K562 (cell line): ENCODE measurements around the gene TUBB4B. TPM values are rescaled to one million over a fixed set of nuclear protein-coding genes. Genes with fewer than 3 reads are reported as not detected.

Experiments
- AFF4 ChIP-seq: sonication (generic); formaldehyde crosslinking; IDR thresholded peaks from 2 replicates; pipeline ENCODE4 v1.8.0; 2023; ENCODE audit warnings: mild to moderate bottlenecking, missing genetic modification reagents
- CCNT2 ChIP-seq: IDR thresholded peaks from 2 replicates; pipeline ENCODE4 v1.6.1; 2011; ENCODE audit warnings: borderline replicate concordance, low read depth, mild to moderate bottlenecking, moderate library complexity, mixed read lengths, low read length; ENCODE audit not compliant: insufficient read length; ENCODE audit errors: extremely low read depth
- CEBPG ChIP-seq, 3 experiments: fragments of 200-800 bp in 1 of 3; sonication (Bioruptor generic) in 1 of 3; sonication (generic) in 1 of 3; formaldehyde crosslinking in 1 of 3; IDR thresholded peaks in 2 of 3; conservative IDR thresholded peaks in 1 of 3; 2 replicates each; pipeline versions ENCODE4 v1.6.1 to v1.8.0; 2016 to 2022; ENCODE audit warnings: missing compliant biosample characterization in 2 of 3, missing genetic modification characterization in 2 of 3, mild to moderate bottlenecking in 1 of 3, missing genetic modification reagents in 1 of 3
- CREM ChIP-seq: IDR thresholded peaks from 2 replicates; pipeline ENCODE4 v1.6.1; 2014; ENCODE audit warnings: antibody characterized with exemption, low read depth
- E2F8 ChIP-seq: fragments of 450-650 bp; IDR thresholded peaks from 2 replicates; pipeline ENCODE4 v1.7.1; 2018; ENCODE audit warnings: mild to moderate bottlenecking, low read depth; ENCODE audit not compliant: partially characterized antibody
- ETS1 ChIP-seq: conservative IDR thresholded peaks from 2 replicates; pipeline ENCODE4 v1.6.1; 2011; ENCODE audit warnings: low read depth, mild to moderate bottlenecking, low read length; ENCODE audit not compliant: control insufficient read depth
- KLF16 ChIP-seq: IDR thresholded peaks from 2 replicates; pipeline ENCODE4 v1.6.1; 2016; ENCODE audit warnings: antibody characterized with exemption
- PRPF4 ChIP-seq: fragments of 200-400 bp; formaldehyde crosslinking; IDR thresholded peaks from one replicate; pipeline ENCODE4 v1.6.1; 2017; ENCODE audit warnings: low read length, low read depth, mild to moderate bottlenecking; ENCODE audit not compliant: insufficient read depth, poor library complexity, severe bottlenecking
- RBM34 ChIP-seq: fragments of 200-400 bp; formaldehyde crosslinking; IDR thresholded peaks from 2 replicates; pipeline ENCODE4 v1.6.1; 2018; ENCODE audit warnings: low read length, borderline replicate concordance; ENCODE audit not compliant: insufficient read depth
- SP1 ChIP-seq: sonication (generic); formaldehyde crosslinking; IDR thresholded peaks from 2 replicates; pipeline ENCODE4 v1.8.1; 2022; ENCODE audit warnings: mild to moderate bottlenecking, missing genetic modification reagents
- ZBTB9 ChIP-seq: fragments of 450-650 bp; formaldehyde crosslinking; IDR thresholded peaks from 2 replicates; pipeline ENCODE4 v1.4.0; 2020; ENCODE audit warnings: mild to moderate bottlenecking, moderate library complexity
- ZNF395 ChIP-seq: fragments of 200-800 bp; sonication (Bioruptor generic); IDR thresholded peaks from 2 replicates; pipeline ENCODE4 v1.6.1; 2017; ENCODE audit warnings: missing genetic modification characterization, missing compliant biosample characterization
- ZNF644 ChIP-seq: fragments of 200-800 bp; sonication (Bioruptor generic); IDR thresholded peaks from 2 replicates; pipeline ENCODE4 v1.6.1; 2016; ENCODE audit warnings: low read depth, missing genetic modification characterization, missing compliant biosample characterization
- ZSCAN32 ChIP-seq: fragments of 450-650 bp; formaldehyde crosslinking; IDR thresholded peaks from 2 replicates; pipeline ENCODE4 v1.4.0; 2020; ENCODE audit warnings: mild to moderate bottlenecking, moderate library complexity
- polyA plus RNA-seq, 8 experiments: library from polyadenylated mRNA; depleted of rRNA in 4 of 8; stranded (reverse) in 5 of 8; unstranded in 3 of 8; fragments of >200 nt; fragmentation: Nextera tagmentation in 2 of 8; fragmentation: Illumina TruSeq in 1 of 8; extraction: Ambion mirVana in 2 of 8; extraction: Trizol in 1 of 8; gene quantifications; 2 replicates each; pipeline versions ENCODE4 v1.2.1 to v1.2.3, GENCODE V29; 2011 to 2014; ENCODE audit warnings: inconsistent platforms in 1 of 8, missing spikeins in 1 of 8
- total RNA-seq, 7 experiments: library from RNA; depleted of rRNA in 6 of 7; stranded (reverse); fragments of >200 nt in 6 of 7; fragmentation: Illumina TruSeq in 2 of 7; extraction: Trizol in 2 of 7; gene quantifications; 2 replicates each; pipeline versions ENCODE4 v1.2.1 to v1.2.3, GENCODE V29; 2011 to 2021; ENCODE audit warnings: low replicate concordance in 1 of 7

The TUBB4B gene
- total and polyA plus RNA-seq, 9 of the 15 experiments (the other 6 are each of a cell fraction or from before 2014, with no cell fraction given) = 24.1 to 443 (median 268) TPM

GRCh38 chr9:137243626-137244485, 2.8 kb downstream of the TUBB4B start (continued):
- TF ChIP-seq AFF4 = no peak
- TF ChIP-seq ETS1 = no peak
- TF ChIP-seq PRPF4 = no peak
- no peak for TF ChIP-seq ZNF395 (CRISPR knock-in tag)
- TF ChIP-seq SP1 (CRISPR knock-in tag) = no peak; the same call in none of the 2 replicates
- no peak for TF ChIP-seq E2F8
- no peak for TF ChIP-seq ZSCAN32
- 0 out of 2 replicates have a peak, but pooled peaks have one; percentile 36 for TF ChIP-seq ZBTB9 (CRISPR knock-in tag)
- TF ChIP-seq CCNT2 = no peak
- TF ChIP-seq ZNF644 = no peak
- no peak for TF ChIP-seq KLF16
- TF ChIP-seq CREM = no peak
- no peak for TF ChIP-seq CEBPG (CRISPR knock-in tag; IDR thresholded peaks at IDR 0.05)
- no peak for TF ChIP-seq CEBPG (tag; conservative IDR thresholded peaks at IDR 0.05 in 1 of 2, IDR thresholded peaks at IDR 0.05 in 1 of 2)
- TF ChIP-seq RBM34 = no peak
